ENCODE results near the gene ULK4.
"Not testable (repeated sequence)": the region's sequence is repeated elsewhere in the genome, so short reads cannot be mapped to it uniquely, and the experiment has no call there.

- TF ChIP-seq POLR2A (IDR thresholded peaks at IDR 0.05; ENCODE audit: low read depth, low read length); TAF1 (IDR thresholded peaks at IDR 0.05; ENCODE audit: low read depth, low read length); POLR2AphosphoS5 (IDR thresholded peaks at IDR 0.05; ENCODE audit: low read depth, low read length); PAX5 (IDR thresholded peaks at IDR 0.05; ENCODE audit: insufficient read depth, low read length, severe bottlenecking): not testable (repeated sequence)
Measured at GRCh38 chr3:41762867-41763266, 199.0 kb downstream of the ULK4 start.

All from GM12891 (cell line).